ENCODE results near the gene GIT1.
"Not testable (repeated sequence)": the region's sequence is repeated elsewhere in the genome, so short reads cannot be mapped to it uniquely, and the experiment has no call there.

Gene GIT1

GRCh38 chr17:29565643-29566472 is 23.6 kb downstream of the GIT1 start:
- no peak for DNase-seq

DNA sequence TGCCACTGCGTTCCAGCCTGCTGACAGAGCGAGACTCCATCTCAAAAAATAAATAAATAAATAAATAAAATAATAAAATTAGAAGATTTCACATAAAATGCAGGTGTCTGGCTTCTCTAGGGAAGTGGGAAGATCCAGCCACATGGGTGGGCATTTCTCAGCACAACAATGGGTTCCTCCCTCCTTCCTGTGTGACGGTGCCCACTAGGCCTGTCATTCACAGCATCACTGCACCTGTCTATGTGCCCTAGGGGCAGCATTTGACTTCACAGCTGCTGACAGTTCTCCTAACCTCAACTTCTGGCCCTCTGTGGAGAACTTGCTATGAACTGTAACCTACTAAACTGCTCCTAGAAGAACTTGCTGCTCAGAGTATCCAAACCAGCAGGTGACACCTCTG is 25.6 kb downstream of the GIT1 start:
- DNase-seq = no peak

- DNase-seq = no peak
Measured at GRCh38 chr17:29562615-29563014, 26.8 kb downstream of the GIT1 start.

DNA sequence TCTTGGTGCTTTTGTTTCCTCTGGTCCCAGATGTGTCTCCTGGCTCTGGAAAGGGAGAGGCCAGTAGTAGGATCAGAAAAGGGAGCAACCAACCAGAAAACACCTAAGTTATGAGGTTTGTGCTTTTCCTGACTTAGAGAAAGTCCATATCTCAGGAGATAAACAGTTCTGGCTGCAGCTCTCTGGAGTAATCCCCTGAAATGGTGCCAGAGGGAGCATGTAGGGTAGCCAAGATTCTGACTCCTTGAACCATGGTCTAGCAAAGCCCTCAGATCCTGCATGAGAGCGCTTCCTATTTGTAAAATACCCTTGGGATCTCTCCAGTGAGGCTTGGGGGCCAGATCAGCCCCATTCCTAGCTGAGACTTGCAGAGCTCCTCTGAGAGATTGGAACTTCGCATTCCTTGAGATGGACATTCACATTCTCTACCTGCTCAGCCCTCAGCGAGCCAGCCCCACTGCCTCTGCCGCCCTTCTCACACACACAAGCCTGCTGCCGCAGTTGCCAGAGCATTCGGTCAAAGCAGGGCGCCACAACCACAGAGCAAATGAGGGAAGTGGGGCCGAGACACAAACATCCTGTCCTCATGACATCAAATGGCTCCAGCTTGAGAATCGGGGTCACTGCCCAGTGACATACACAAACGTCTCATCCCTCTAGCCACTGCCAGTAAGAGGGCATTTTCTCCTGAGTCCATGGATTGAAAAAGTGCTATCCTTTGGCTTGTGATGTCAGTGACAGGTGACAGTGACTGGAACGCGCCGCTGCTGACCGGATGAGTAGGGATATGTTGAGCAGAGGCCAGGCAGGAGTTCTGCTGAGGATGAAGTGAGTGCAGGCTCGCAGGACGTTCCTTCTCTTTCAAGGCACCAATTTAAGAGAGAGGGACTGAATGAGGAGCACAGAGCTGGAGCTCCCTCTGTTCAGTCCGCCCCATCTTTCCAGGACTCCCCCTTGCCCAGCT is 27.6 kb downstream of the GIT1 start:
- peak; percentile 29 to 41 for DNase-seq

GRCh38 chr17:29560316-29560715 is 29.1 kb downstream of the GIT1 start:
- peak; percentile 57 to 65 for DNase-seq

DNA sequence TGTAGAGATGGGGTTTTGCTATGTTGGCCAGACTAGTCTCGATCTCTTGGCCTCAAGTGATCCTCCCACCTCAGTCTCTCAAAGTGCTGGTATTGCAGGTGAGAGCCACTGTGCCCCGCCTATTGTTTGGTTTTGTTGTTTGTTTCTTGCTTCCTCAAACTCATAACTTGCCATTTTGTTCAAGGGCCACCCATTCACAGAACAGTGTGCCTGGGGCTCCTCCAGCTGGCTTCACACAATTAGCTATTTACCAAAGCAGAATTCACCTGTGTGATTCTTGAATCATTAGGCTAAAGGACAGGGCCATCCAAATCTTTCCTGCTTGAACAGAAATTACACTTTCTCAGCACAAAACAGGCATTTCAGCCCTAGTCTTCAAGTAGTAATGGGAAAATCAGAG is 29.8 kb downstream of the GIT1 start:
- DNase-seq = no peak

GRCh38 chr17:29558139-29558538 is 31.3 kb downstream of the GIT1 start:
- DNase-seq = not testable (repeated sequence)

DNA sequence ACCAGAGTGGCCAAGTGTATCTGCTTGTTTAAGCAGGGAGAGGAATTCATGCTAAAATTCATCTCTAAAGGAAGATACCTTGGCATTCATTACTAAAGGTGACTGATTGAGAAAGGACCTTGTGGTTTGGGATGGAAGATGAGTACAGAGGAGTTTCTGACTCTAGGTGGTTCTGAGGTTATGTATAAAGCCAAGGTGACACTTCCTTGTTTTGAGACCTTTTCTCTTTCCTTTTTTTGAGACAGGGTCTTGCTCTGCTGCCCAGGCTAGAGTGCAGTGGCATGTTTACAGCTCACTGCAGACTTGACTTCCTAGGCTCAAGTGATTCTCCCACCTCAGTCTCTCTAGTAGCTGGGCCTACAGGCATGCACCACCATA is 31.7 kb downstream of the GIT1 start:
- no peak for DNase-seq

DNA sequence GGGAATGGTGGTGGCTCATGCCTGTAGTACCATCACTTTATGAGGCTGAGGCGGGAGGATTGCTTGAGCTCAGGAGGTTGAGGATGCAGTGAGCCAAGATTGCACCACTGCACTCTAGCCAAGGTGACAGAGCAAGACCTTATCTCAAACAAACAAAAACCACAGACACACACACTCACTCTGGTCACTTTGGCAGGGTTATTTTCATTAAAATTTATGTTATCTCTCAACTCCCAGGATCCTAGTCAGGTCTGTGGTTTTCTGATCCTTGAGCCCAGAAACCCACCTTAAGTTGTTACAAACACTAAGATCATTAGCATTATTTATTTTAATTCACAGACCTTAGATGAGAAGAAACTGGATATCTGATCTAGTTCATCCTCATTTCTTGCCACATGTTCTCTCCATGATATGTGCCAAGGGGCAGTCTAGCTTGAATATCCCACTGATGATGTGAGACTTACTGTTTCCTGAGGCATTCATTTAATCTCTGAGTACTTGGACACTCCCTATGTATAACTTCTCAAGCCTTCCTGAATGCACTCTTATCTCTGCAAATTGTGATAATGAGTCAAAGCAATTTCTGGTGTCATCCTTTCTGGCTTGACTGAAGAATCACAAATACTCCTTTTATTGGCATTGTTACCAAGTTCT is 32.2 kb downstream of the GIT1 start:
- DNase-seq = no peak

DNA sequence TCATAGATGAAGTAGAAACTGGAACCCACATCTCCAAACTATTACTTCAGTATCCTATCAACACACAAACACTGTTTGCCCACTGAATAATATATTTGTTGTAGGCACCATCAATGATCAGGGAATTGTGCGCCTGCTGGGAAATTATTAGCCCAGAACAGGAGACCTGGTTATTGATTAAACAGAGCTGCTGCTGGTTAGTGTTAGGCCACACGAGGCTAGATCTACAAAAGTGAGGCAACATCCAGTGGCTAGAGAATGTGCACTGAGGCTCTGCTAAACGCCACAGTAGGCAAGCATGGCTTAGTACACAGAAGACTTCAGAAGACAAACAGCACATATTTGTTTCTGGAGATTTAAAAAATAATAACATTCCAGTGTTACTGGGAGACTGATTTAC is 33.6 kb downstream of the GIT1 start:
- no peak for DNase-seq

GRCh38 chr17:29549177-29549923 is 40.1 kb downstream of the GIT1 start:
- no peak for DNase-seq

DNA sequence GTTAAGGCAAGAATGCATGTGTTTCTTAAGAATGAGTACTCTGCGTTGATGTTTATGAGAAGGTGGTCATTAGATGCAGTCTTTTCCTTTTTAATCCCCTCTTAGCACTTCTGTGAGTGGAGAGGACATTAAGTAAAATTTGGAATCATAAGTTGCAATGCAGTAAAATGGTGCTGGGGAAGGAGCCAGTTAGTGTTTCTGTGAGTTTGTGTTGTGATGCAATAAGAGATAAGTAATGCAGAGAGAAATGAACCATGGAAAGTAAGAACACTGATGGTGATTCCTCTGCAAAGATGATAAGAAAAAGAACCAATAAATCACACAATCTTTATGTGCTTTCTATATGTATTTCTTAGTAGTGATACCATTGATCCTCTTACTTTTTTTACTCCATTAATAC is 42.6 kb downstream of the GIT1 start:
- no peak for DNase-seq

DNA sequence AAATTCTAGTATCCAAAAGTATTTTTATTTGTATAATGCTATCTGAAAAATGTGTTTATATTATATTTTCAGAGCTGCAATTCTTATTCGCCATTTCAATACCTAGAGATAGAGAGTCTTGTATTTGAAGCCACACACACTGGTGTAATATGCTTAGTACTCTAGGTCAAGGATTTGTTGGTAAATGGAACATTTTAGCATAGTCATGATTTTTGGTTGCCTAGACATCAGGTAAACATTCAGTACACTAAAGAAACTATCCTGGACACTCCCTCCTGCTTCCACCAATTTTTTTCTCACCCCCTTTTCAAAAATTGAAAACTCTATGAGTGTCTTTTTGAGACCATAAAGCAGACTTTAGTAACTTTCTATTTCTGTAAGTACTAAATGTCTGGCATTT is 43.4 kb downstream of the GIT1 start:
- no peak for DNase-seq

- DNase-seq = no peak
Measured at GRCh38 chr17:29544066-29544465, 45.4 kb downstream of the GIT1 start.

DNA sequence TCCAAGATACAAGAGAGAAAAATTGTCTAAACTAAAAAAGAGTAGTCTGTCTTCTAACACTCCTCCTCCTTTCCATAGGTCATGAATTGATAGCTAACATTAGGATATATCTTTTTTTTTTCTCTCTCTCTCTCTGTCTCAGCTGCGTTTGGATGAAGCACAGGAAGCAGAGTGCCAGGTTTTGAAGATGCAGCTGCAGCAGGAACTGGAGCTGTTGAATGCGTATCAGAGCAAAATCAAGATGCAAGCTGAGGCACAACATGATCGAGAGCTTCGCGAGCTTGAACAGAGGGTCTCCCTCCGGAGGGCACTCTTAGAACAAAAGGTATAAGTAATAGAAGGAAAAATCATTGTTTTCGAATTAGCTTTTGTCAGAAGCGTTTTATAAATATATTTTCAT is 55.5 kb downstream of the GIT1 start:
- no peak for DNase-seq

DNA sequence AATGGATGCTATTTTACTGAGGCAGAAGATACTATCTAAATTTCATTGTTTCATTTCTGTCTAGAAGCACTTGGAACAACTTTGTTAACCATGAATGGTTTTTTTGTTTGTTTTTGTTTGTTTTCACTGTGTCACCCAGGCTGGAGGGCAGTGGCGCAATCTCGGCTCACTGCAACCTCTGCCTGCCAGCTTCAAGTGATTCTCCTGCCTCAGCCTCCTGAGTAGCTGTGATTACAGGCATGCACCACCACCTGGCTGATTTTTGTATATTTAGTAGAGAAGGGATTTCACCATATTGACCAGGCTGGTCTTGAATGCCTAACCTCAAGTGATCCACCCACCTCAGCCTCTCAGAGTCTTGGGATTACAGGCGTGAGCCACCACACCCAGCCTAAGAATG is 63.1 kb downstream of the GIT1 start:
- DNase-seq = no peak

- no peak for DNase-seq
Measured at GRCh38 chr17:29524692-29525091, 64.8 kb downstream of the GIT1 start.
